Measurements from ENCODE around the gene C10orf71.

Gene C10orf71

DNA sequence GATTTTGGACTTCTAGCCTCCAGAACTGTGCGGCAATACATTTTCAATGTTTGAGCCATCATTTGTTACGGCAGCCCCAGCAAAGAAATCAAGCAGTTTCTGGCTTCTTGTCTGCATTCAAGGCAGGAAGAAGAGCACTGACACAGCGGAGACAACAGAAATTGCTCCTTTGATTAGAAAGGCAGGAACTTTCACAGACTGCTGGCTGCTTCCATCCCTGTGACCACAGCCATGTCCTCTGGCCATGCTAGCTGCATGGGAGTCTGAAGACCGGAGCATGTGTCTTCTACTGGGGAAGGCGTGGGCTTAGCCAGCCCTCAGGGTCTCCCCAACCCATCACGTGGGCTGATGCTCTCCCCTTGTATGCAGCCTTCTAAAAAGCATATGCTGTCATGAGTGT, 19.1 kb downstream of the C10orf71 start:
- H3K4me3 ChIP-seq (ENCODE audit: extremely low read depth, insufficient read depth, low read length, poor library complexity, severe bottlenecking) = no peak overlapping the region
- H3K27ac ChIP-seq (ENCODE audit: low read depth, low read length, severe bottlenecking) = no peak overlapping the region
- 87 to 90% methylated on average over 4 to 6 of the region's 6 CpGs for WGBS, 2 experiments (ENCODE audit: insufficient coverage in 2 of 2)
- H3K36me3 ChIP-seq (ENCODE audit: control insufficient read depth, insufficient read depth, low read length) = no peaks in the 10 kb centered on the region
- no peaks in the 10 kb centered on the region for H3K9me3 ChIP-seq (ENCODE audit: control insufficient read depth, low read length)
- no peaks in the 10 kb centered on the region for H3K4me1 ChIP-seq (ENCODE audit: control insufficient read depth, insufficient read depth, low read length, poor library complexity, severe bottlenecking)

DNA sequence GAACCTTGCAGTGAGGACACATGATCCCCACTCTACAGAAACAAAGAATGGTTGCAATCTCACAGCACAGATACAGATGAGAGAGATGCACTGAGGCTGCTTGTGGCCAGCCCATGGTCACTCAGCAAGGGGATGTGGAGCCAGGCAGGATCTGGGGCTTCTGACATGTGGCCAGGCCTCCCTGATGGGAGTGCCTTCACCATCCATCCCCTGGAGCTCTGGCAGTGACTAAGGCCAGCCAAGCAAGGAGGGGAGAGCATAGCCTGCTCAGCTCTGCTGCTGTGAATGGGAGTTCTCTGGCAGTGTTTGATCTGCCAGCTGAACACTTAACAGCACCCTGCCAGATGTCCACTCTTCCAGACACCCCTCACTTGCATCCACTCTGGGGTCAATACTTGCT, 19.8 kb downstream of the C10orf71 start:
- Histone ChIP-seq H3K4me1 (ENCODE audit: control insufficient read depth, insufficient read depth, low read length, poor library complexity, severe bottlenecking) (no peaks in the 10 kb centered on the region), H3K9me3 (ENCODE audit: control insufficient read depth, low read length) (no peaks in the 10 kb centered on the region), H3K27ac (ENCODE audit: low read depth, low read length, severe bottlenecking) (no peak overlapping the region), H3K4me3 (ENCODE audit: extremely low read depth, insufficient read depth, low read length, poor library complexity, severe bottlenecking) (no peak overlapping the region), H3K36me3 (ENCODE audit: control insufficient read depth, insufficient read depth, low read length) (no peaks in the 10 kb centered on the region)

DNA sequence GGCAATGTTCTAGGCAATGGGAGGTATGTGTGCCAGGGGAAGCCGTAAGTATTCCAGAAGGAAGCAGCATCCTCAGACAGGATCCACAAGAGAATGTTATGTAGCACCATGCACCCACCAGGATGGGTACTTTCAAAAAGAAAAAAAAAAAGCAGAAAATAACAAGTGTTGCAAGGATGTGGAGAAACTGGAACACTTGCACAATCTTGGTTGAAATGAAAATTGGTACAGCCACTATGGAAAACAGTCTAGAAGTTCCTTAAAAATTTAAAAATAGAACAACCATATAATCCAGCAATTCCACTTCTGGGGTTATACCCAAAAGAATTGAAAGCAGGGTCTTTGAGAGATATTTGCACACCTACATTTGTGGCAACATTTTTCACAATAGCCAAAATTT, 20.2 kb downstream of the C10orf71 start:
- Histone ChIP-seq H3K36me3 (ENCODE audit: control insufficient read depth, insufficient read depth, low read length) (no peaks in the 10 kb centered on the region), H3K27ac (ENCODE audit: low read depth, low read length, severe bottlenecking) (no peak overlapping the region), H3K4me3 (ENCODE audit: extremely low read depth, insufficient read depth, low read length, poor library complexity, severe bottlenecking) (no peak overlapping the region), H3K4me1 (ENCODE audit: control insufficient read depth, insufficient read depth, low read length, poor library complexity, severe bottlenecking) (no peaks in the 10 kb centered on the region), H3K9me3 (ENCODE audit: control insufficient read depth, low read length) (no peaks in the 10 kb centered on the region)
- WGBS, 2 experiments (ENCODE audit: insufficient coverage in 2 of 2) = no CpG with 5 or more reads among the region's 1 CpG

DNA sequence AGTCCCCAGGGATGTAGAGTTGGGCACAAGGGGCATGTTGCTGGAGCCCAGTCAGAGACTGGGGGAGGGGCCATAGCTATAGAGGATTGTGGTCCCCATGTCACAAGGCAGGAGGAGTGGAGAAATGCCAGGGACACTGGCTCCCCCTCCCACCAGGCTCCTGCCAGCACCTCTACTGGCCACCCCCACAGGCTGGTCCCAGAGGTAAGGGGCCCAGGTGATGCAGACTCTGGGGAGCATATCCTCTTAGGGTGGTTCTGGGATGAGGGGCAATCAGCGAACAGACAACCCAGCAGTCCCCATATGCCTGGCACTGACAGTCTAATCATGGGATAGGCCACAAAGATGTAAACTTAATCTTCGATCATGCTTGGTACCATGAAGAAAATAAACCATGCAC, 21.2 kb downstream of the C10orf71 start:
- no peaks in the 10 kb centered on the region for H3K9me3 ChIP-seq (ENCODE audit: control insufficient read depth, low read length)
- WGBS, 2 experiments (ENCODE audit: insufficient coverage in 2 of 2) = 33 to 89% methylated on average over 1 of the region's 2 CpGs
- no peak overlapping the region for H3K27ac ChIP-seq (ENCODE audit: low read depth, low read length, severe bottlenecking)
- no peak overlapping the region for H3K4me3 ChIP-seq (ENCODE audit: extremely low read depth, insufficient read depth, low read length, poor library complexity, severe bottlenecking)
- H3K36me3 ChIP-seq (ENCODE audit: control insufficient read depth, insufficient read depth, low read length) = no peaks in the 10 kb centered on the region
- no peaks in the 10 kb centered on the region for H3K4me1 ChIP-seq (ENCODE audit: control insufficient read depth, insufficient read depth, low read length, poor library complexity, severe bottlenecking)

DNA sequence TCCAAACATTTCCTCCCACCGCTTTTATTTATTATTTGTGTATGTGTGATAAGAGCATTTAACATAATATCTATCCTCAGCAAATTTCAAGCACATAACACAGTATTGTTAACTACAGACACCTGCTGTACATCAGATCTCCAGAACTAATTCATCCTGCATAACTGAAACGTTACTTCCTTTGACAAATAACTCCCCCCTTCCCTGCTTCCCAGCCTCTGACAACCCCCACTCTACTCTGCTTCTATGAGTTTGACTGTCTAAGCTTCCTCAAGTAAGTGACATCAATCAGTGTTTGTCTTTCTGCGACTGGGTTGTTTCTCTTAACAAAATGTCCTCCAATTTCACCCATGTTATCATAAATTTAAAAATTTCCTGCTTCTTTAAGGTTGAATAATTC, 22.1 kb downstream of the C10orf71 start:
- Histone ChIP-seq H3K4me1 (ENCODE audit: control insufficient read depth, insufficient read depth, low read length, poor library complexity, severe bottlenecking) (no peaks in the 10 kb centered on the region), H3K36me3 (ENCODE audit: control insufficient read depth, insufficient read depth, low read length) (no peaks in the 10 kb centered on the region), H3K27ac (ENCODE audit: low read depth, low read length, severe bottlenecking) (no peak overlapping the region), H3K9me3 (ENCODE audit: control insufficient read depth, low read length) (no peaks in the 10 kb centered on the region), H3K4me3 (ENCODE audit: extremely low read depth, insufficient read depth, low read length, poor library complexity, severe bottlenecking) (no peak overlapping the region)
- WGBS, 2 experiments (ENCODE audit: insufficient coverage in 2 of 2) = 67 to 77% methylated on average over 1 to 2 of the region's 3 CpGs

DNA sequence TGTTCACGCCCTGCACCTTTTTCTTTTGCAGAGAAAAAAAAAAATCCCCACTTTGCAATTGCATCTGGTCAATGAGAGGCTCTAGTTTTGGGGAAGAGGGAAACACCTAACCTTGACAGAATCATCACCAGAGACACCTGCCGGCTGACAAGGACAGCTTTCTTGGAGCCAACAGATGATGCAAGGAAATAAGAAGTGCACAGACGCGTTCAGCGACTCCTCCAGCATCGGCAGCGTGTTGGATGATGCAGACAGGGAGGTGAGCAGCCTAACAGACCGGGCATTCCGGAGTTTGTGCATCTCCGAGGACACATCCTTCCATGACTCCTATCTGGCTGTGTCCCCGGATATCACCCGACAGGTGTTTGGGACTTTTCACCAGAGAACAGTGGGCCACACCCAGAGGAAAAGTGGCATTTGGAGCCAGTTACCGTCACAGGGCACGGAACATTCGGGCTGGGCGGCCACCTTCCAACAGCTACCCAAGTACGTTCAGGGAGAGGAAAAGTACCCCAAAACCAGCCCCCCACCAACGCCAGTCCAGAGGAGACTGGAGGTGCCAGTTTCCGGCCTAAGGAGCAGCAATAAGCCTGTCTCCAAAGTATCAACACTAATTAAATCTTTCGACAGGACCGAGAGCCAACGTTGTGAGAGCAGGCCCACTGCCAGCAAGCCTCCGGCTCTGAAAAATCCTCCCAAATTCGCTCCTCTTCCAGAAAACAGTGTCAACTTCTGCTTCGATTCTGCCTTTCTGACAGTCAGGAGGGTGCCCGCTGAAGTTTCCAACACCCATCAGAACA, 23.6 kb downstream of the C10orf71 start:
- 90 to 93% methylated on average over 23 to 24 of the region's 26 CpGs for WGBS, 2 experiments (ENCODE audit: insufficient coverage in 2 of 2)

DNA sequence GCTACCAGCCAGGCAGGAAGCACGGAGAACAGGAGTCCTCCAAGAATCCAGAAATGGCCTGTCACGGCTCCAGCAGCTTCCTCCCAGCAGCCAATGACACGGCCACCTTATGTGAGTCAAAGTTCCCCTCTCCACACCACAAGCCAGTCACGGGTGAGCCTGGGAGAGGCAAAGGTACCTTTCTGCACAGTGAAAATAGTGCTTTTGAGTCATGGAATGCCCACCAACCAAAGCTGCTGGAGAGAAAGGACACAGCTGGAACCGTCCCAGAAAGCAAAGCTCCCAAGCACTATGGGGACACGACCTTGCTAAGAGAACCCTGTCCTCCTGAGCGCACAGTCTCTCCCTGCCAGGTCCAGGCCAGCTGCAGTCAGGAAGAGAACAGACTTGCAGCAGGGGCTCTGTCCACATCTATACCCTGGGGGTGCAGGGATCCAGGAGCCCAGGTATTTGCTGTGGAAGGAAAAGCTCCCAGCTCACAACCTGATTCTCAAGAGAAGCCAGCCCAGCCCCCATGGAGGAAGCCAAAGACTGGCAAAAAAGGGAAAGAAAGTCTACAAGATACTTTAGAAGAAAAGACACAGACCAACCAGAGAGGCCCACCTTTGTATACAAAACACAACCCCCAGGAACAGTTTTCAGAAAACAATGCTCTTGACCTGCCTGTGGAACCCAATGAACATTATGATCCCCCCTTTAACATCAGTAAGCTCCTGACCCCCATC, 24.4 kb downstream of the C10orf71 start:
- WGBS, 2 experiments (ENCODE audit: insufficient coverage in 2 of 2) = 89 to 93% methylated on average over 4 to 6 of the region's 7 CpGs

More for the DNA sequence above, 23.6 kb downstream of the C10orf71 start:
- Histone ChIP-seq H3K4me3 (ENCODE audit: extremely low read depth, insufficient read depth, low read length, poor library complexity, severe bottlenecking) (no peak overlapping the region), H3K27ac (ENCODE audit: low read depth, low read length, severe bottlenecking) (no peak overlapping the region), H3K9me3 (ENCODE audit: control insufficient read depth, low read length) (no peaks in the 10 kb centered on the region), H3K36me3 (ENCODE audit: control insufficient read depth, insufficient read depth, low read length) (no peaks in the 10 kb centered on the region), H3K4me1 (ENCODE audit: control insufficient read depth, insufficient read depth, low read length, poor library complexity, severe bottlenecking) (no peaks in the 10 kb centered on the region)

DNA sequence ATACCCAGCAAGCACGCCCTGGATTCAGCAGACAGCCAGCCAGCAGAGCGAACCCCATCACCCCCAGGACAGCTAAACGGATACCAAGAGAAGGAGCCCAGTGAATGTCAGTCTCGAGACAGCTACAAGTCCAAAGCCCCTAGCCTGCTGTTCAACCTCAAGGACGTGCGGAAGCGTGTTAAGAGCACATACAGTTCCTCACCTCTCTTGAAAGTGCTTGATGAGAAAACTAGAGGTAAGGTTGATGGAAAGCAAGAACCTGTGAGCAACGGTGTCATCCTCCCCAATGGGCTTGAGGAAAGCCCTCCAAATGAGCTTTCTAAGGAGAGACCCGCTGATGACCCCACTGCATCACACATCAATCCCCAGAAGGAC, 24.9 kb downstream of the C10orf71 start:
- Histone ChIP-seq H3K27ac (ENCODE audit: low read depth, low read length, severe bottlenecking) (no peak overlapping the region), H3K9me3 (ENCODE audit: control insufficient read depth, low read length) (no peaks in the 10 kb centered on the region), H3K4me3 (ENCODE audit: extremely low read depth, insufficient read depth, low read length, poor library complexity, severe bottlenecking) (no peak overlapping the region), H3K36me3 (ENCODE audit: control insufficient read depth, insufficient read depth, low read length) (no peaks in the 10 kb centered on the region), H3K4me1 (ENCODE audit: control insufficient read depth, insufficient read depth, low read length, poor library complexity, severe bottlenecking) (no peaks in the 10 kb centered on the region)
- 85 to 88% methylated on average over 4 to 6 of the region's 9 CpGs for WGBS, 2 experiments (ENCODE audit: insufficient coverage in 2 of 2)

More for the DNA sequence above, 24.4 kb downstream of the C10orf71 start:
- no peaks in the 10 kb centered on the region for H3K9me3 ChIP-seq (ENCODE audit: control insufficient read depth, low read length)
- no peaks in the 10 kb centered on the region for H3K36me3 ChIP-seq (ENCODE audit: control insufficient read depth, insufficient read depth, low read length)
- no peaks in the 10 kb centered on the region for H3K4me1 ChIP-seq (ENCODE audit: control insufficient read depth, insufficient read depth, low read length, poor library complexity, severe bottlenecking)
- H3K4me3 ChIP-seq (ENCODE audit: extremely low read depth, insufficient read depth, low read length, poor library complexity, severe bottlenecking) = no peak overlapping the region
- H3K27ac ChIP-seq (ENCODE audit: low read depth, low read length, severe bottlenecking) = no peak overlapping the region

DNA sequence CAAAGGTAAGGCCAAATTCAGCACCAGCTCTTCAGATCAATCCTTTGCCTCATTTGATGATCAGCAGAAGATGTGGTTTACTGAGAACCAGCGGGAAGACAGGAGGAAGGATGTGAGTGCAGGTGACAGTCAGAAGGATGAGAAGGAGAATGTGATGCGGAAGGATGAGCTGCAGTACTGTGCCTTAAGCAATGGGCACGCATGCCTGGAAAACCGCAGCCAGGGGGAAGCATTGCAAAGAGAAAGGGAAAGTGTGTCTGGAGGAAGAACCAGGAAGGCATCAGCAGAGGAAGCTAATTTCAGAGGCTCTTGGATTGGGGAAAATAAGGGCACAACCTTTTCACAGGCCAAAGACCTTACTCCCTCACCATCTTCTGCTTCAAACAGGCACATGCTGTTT, 25.7 kb downstream of the C10orf71 start:
- Histone ChIP-seq H3K9me3 (ENCODE audit: control insufficient read depth, low read length) (no peaks in the 10 kb centered on the region), H3K36me3 (ENCODE audit: control insufficient read depth, insufficient read depth, low read length) (no peaks in the 10 kb centered on the region)

DNA sequence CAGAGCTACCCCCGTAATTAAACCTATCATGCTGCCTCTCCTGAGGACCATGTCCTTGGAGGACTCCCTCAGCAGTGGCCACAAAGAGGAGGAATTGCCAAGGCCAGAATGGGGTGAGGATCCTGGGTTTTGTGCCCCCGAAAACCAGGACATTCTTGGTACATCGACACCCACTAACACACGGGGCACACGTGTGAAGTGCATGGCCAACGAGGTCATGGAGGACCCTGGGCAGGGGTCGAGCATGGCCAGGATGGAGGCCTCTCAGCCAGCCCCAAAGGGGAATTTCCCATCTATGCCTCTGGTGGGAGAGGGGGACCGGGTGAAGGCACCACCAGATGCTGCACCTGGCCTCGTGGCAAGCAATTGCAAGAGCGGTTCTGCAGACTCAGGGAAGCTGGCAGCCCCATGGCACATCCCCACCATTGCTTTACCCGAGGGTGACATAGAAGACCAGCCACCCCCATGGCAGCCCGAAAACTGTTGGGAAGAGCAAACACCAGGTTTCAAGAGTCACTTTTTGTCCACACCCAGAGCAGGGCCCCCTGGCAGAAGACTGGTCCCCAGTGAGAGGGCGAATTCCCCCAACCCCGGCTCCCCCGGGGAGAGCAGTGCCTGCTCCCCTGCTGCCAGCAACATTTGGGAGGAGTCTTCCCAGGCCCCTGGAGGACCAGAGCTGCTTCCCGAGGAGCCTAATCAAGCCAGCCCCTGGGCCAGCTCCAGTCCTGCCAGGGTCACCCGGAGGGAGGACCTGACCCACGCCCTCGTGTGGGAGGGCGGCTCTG, 26.4 kb downstream of the C10orf71 start:
- H3K9me3 ChIP-seq (ENCODE audit: control insufficient read depth, low read length) = no peaks in the 10 kb centered on the region
- H3K36me3 ChIP-seq (ENCODE audit: control insufficient read depth, insufficient read depth, low read length) = no peaks in the 10 kb centered on the region
- H3K27ac ChIP-seq (ENCODE audit: low read depth, low read length, severe bottlenecking) = no peak overlapping the region
- 83 to 89% methylated on average over 15 to 19 of the region's 20 CpGs for whole genome bisulfite sequencing, 2 experiments (ENCODE audit: insufficient coverage in 2 of 2)
- H3K4me1 ChIP-seq (ENCODE audit: control insufficient read depth, insufficient read depth, low read length, poor library complexity, severe bottlenecking) = no peaks in the 10 kb centered on the region
- no peak overlapping the region for H3K4me3 ChIP-seq (ENCODE audit: extremely low read depth, insufficient read depth, low read length, poor library complexity, severe bottlenecking)

More for the DNA sequence above, 25.7 kb downstream of the C10orf71 start:
- Histone ChIP-seq H3K27ac (ENCODE audit: low read depth, low read length, severe bottlenecking) (no peak overlapping the region), H3K4me1 (ENCODE audit: control insufficient read depth, insufficient read depth, low read length, poor library complexity, severe bottlenecking) (no peaks in the 10 kb centered on the region), H3K4me3 (ENCODE audit: extremely low read depth, insufficient read depth, low read length, poor library complexity, severe bottlenecking) (no peak overlapping the region)
- 56 to 58% methylated on average over 4 of the region's 4 CpGs for WGBS, 2 experiments (ENCODE audit: insufficient coverage in 2 of 2)
